Measurements from ENCODE around the gene PJA2. TPM values are rescaled to one million over a fixed set of nuclear protein-coding genes. Genes with fewer than 3 reads are reported as not detected.

Gene PJA2
- total RNA-seq, 4 donors from 2014 or later = 160 to 297 (median 181) TPM

DNA sequence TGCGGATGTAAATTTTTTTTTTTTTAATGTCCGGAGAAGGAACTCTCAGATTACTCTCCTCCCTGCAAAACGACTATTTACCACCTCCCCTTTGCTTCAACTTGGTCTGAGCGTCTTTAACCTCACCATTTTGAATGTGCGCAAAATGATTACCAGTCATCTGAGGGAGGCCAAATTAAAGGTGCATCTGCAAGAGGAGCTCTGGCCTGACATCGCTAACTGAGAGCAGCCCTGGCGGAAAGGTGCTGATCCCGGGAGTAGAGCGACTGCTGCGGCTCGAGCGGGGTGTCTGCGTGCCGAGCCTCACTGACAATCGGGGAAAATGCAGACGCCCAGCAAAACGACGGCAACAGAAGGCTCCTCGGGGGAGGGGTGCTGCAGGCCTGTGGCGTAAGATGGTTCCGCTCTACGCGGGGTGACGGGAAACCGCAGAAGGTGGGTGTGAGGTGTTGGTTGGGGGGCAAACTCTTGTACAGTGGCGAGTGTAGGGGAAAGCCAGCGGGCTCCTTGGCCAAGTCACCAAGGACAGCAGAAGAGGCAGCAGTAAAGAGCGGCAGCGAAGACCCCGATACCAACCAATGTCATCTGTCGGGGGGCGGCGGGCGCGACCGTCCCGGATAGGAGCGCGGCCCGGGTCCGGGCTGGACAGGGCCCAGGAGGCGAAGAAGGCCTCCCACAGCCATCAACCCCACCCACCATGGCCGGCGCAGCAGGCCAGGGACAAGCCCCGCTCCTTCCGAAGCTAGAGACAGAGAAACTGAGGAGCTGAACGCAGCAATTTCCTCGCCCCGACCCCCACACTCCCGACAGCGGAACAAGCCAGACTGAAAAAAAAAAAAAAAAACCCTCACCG lies 557 bp downstream of the PJA2 start:
- TF ChIP-seq POLR2A (IDR thresholded peaks at IDR 0.05) (peak; percentile 6 to 9), EP300 (IDR thresholded peaks at IDR 0.05) (no peak), POLR2AphosphoS5 (IDR thresholded peaks at IDR 0.05) (peak; percentile 86)
- TF ChIP-seq, protein P1, sequence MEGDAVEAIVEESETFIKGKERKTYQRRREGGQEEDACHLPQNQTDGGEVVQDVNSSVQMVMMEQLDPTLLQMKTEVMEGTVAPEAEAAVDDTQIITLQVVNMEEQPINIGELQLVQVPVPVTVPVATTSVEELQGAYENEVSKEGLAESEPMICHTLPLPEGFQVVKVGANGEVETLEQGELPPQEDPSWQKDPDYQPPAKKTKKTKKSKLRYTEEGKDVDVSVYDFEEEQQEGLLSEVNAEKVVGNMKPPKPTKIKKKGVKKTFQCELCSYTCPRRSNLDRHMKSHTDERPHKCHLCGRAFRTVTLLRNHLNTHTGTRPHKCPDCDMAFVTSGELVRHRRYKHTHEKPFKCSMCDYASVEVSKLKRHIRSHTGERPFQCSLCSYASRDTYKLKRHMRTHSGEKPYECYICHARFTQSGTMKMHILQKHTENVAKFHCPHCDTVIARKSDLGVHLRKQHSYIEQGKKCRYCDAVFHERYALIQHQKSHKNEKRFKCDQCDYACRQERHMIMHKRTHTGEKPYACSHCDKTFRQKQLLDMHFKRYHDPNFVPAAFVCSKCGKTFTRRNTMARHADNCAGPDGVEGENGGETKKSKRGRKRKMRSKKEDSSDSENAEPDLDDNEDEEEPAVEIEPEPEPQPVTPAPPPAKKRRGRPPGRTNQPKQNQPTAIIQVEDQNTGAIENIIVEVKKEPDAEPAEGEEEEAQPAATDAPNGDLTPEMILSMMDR (IDR thresholded peaks at IDR 0.05) = peak in 1 of 4 experiments; percentile 3
- H3K27ac ChIP-seq = peak overlapping the region; percentile 96 to 99 (median 98)
- WGBS, 2 donors (ENCODE audit: low coverage in 1 of 2) = 0% methylated on average over 3 to 16 of the region's 52 CpGs
- peaks cover 23 to 68% (median 24%) of the 10 kb centered on the region in 3 donors for H3K4me1 ChIP-seq
- no peaks in the 10 kb centered on the region for H3K9me3 ChIP-seq
- H3K36me3 ChIP-seq = no peaks in the 10 kb centered on the region
- H3K27me3 ChIP-seq = no peaks in the 10 kb centered on the region
- peak overlapping the region; percentile 83 to 94 for H3K4me3 ChIP-seq
- peak; percentile 15 for ATAC-seq

DNA sequence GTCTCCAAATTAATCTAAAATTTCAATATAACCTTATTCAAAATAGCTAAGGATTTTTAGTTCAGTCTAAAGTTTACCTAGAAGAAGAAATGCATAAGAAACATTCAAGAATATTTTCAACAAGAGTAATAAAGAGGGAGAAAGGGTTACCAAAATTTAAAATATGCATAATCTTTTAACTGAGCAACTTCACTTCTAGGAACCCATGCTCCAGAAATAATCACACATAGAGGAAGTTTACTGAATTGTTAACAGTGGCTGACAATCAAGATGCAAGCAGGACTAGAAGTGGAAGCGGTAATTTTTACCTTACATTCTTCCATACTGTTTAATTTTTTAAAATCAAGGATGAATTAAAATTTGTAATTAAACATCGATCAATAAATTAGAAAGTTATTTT lies 1.9 kb downstream of the PJA2 start:
- 11 to 27% methylated on average over 2 of the region's 2 CpGs for WGBS, 2 donors (ENCODE audit: low coverage in 1 of 2)
- TF ChIP-seq POLR2AphosphoS5 (IDR thresholded peaks at IDR 0.05) = no peak
- no peak for TF ChIP-seq EP300 (IDR thresholded peaks at IDR 0.05)
- no peak for TF ChIP-seq POLR2A (IDR thresholded peaks at IDR 0.05)
- TF ChIP-seq, protein P1 (IDR thresholded peaks at IDR 0.05) = no peak

DNA sequence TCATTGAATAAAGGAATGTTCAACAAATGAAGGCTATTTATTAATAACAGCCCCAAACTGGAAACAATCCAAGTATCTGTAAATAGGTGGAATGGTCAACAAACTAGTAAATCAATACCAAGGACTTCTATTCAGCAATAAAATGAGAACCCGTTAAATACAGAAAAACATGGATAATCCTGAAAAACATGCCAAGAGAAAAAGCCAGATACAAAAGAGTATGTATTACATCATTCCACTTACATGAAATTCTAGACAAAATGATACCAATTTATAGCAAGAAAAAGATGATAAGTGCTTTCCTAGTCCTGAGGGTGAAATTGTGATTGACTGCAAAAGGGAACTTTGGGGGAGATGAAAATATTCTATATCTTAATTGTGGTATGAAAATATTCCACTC lies 3.1 kb downstream of the PJA2 start:
- H3K4me1 ChIP-seq = peaks cover 11 to 61% (median 20%) of the 10 kb centered on the region in 3 donors
- no peak for TF ChIP-seq EP300 (IDR thresholded peaks at IDR 0.05)
- TF ChIP-seq, protein P1 (IDR thresholded peaks at IDR 0.05) = no peak
- TF ChIP-seq POLR2AphosphoS5 (IDR thresholded peaks at IDR 0.05) = no peak
- TF ChIP-seq POLR2A (IDR thresholded peaks at IDR 0.05) = no peak
- H3K27ac ChIP-seq = peak overlapping the region; percentile 52 to 99 (median 98)
- no peaks in the 10 kb centered on the region for H3K27me3 ChIP-seq
- no peaks in the 10 kb centered on the region for H3K36me3 ChIP-seq
- no peaks in the 10 kb centered on the region for H3K9me3 ChIP-seq
- H3K4me3 ChIP-seq = peak overlapping the region; percentile 83 to 94
- WGBS, 2 donors (ENCODE audit: low coverage in 1 of 2) = 0 to 7% methylated on average over 1 of the region's 1 CpG
- ATAC-seq = no peak

More for the DNA sequence above, 1.9 kb downstream of the PJA2 start:
- Histone ChIP-seq H3K9me3 (no peaks in the 10 kb centered on the region), H3K27me3 (no peaks in the 10 kb centered on the region), H3K27ac (peak overlapping the region; percentile 34 to 99 (median 98)), H3K4me1 (peaks cover 17 to 61% (median 18%) of the 10 kb centered on the region in 3 donors), H3K36me3 (no peaks in the 10 kb centered on the region), H3K4me3 (peak overlapping the region; percentile 83 to 94)
- ATAC-seq = no peak

DNA sequence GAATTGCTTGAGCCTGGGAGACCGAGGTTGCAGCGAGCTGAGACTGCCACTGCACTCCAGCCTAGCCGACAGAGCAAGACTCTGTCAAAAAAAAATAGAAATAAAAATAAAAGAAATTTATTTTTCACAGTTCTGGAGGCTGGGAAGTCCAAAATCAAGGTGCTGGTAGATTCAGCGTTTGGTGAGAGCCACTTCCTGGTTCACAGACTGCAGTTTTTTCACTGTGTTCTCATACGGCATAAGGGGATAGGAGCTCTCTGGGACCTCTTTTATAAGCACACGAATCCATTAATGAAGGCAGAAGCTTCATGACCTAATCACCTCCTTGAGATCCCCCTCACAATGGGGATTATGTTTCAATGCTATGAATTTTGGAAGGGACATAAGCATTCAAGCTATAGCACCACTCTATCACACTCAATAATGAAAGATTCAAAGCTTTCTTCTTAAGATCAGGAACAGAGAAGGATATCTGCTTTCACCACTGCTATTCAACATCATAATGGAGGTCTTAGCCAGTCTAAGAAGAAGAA lies 5.3 kb downstream of the PJA2 start:
- TF ChIP-seq POLR2A (IDR thresholded peaks at IDR 0.05) = no peak
- no peak for TF ChIP-seq POLR2AphosphoS5 (IDR thresholded peaks at IDR 0.05)
- no peak for TF ChIP-seq EP300 (IDR thresholded peaks at IDR 0.05)
- TF ChIP-seq, protein P1 (IDR thresholded peaks at IDR 0.05) = no peak
- 62 to 79% methylated on average over 3 to 6 of the region's 6 CpGs for WGBS, 2 donors (ENCODE audit: low coverage in 1 of 2)
- peak overlapping the region in 2 of 4 donors; percentile 7 to 9 for H3K27ac ChIP-seq
- H3K27me3 ChIP-seq = no peaks in the 10 kb centered on the region
- H3K9me3 ChIP-seq = no peaks in the 10 kb centered on the region
- ATAC-seq = no peak
- H3K4me3 ChIP-seq = no peak overlapping the region
- no peaks in the 10 kb centered on the region for H3K36me3 ChIP-seq
- peaks cover 5 to 72% (median 18%) of the 10 kb centered on the region in 3 donors for H3K4me1 ChIP-seq

All from gastroesophageal sphincter (tissue), 4 donors.